Activated CD4-positive, alpha-beta T cell treated with anti-CD3 and anti-CD28 coated beads, Interleukin-2, amount 10 ng/mL, durations not matched to agents 24 days and 14 days (primary cell): Measurements from ENCODE around the gene DOCK4. TPM values are rescaled to one million over a fixed set of nuclear protein-coding genes. Genes with fewer than 3 reads are reported as not detected.

Experiments used
- DNase-seq: peaks from one replicate; pipeline ENCODE4 v3.0.0; 2022
- H3K27ac Mint-ChIP-seq: one replicate; pipeline ENCODE4 v1.8.0; 2022; ENCODE audit warnings: mild to moderate bottlenecking, mixed read lengths
- H3K27me3 Mint-ChIP-seq: one replicate; pipeline ENCODE4 v1.8.0; 2022; ENCODE audit warnings: mixed read lengths
- H3K36me3 Mint-ChIP-seq: one replicate; pipeline ENCODE4 v1.8.0; 2022; ENCODE audit warnings: low read depth, mild to moderate bottlenecking, mixed read lengths
- H3K4me1 Mint-ChIP-seq: one replicate; pipeline ENCODE4 v1.8.0; 2021; ENCODE audit warnings: mixed read lengths
- H3K4me3 Mint-ChIP-seq: one replicate; pipeline ENCODE4 v1.8.0; 2022; ENCODE audit warnings: mild to moderate bottlenecking, moderate library complexity, mixed read lengths
- H3K9me3 Mint-ChIP-seq: one replicate; pipeline ENCODE4 v1.8.0; 2021; ENCODE audit warnings: mixed read lengths
- intact Hi-C: fragments of 100-400 bp; cut with micrococcal nuclease; formaldehyde crosslinking; loops from one replicate; pipeline ENCODE4 v1.15.1; 2023
- total RNA-seq: library from RNA; stranded (reverse); gene quantifications from 2 replicates; pipeline ENCODE4 v1.2.3, GENCODE V29; 2022

Gene DOCK4
- total RNA-seq, 1 donor from 2014 or later = 0.89 TPM

DNA sequence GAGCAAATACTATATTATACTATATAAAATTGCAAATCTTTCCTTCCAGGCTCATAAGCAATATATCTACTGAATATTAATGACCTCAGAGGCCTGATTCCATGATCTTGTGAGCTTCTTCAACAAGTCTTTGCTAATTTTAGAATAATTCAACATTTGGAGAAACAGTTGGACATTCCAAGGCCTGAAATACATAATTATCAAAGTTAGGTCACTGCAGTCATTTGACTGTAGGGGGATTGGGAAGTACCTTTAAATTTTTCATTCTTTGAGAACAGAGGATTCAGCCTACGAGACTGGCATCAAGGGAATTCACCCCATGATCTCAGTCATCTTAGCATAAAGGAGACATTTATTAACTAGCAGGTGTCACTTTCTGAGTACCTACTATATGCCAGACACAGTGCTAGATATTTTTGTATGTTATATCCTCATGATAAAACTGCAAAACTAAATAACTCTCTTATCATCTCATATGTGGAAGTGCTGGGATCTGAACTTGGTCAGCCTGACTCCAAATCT, 85.4 kb downstream of the DOCK4 start:
- no peaks in the 10 kb centered on the region for H3K27me3 Mint-ChIP-seq
- no peaks in the 10 kb centered on the region for H3K9me3 Mint-ChIP-seq
- no peaks in the 10 kb centered on the region for H3K4me1 Mint-ChIP-seq
- intact Hi-C loops = no loop called here
- H3K4me3 Mint-ChIP-seq = no peak overlapping the region
- H3K36me3 Mint-ChIP-seq = no peaks in the 10 kb centered on the region
- no peak overlapping the region for H3K27ac Mint-ChIP-seq
- DNase-seq = no peak

DNA sequence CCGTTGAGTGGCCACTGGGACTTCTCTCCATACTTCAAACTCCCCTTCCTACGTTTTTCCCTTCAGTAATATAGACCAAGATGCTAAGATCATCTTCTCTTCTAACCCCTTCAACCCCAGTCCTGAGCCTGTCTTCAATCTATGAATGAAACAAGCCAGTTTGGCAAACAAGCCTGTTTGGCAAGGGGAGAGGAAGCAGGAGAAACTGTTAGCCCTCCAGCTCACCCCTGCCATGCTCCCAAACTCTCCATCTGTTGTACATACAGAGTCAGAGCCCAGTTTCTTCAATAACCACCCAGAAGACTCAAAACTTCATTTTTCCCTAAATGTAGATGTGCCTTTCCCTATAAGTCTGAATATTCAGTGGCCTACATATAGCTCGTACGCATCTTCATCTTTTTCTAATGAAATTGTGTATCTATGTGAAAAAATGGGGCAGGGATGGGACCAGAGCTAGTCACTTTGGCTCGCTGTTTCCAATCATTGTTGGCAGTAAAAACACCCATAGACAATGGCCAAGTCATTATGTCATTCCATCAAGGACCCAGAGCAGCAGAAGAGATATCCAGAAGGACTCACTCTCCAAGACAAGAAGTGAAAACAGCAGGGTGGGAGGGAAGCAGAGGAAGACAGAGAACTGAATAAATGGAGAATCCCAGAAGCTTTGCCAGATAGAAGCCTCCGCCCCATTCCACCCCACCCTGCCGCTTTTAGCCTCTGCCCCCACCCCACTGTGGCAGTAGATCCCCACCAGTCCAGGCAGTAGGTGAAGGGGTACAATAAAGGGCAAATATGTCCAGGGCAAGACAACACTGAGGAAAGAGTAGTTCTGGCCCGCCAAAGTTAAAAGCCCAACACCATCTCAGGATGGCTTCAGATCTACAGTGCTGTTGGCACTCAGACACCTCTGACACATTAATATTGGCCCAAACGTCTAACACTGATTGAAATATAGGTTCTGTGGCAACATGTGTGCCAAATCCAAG, 87.3 kb downstream of the DOCK4 start:
- Mint-ChIP-seq H3K27me3 (no peaks in the 10 kb centered on the region), H3K36me3 (no peaks in the 10 kb centered on the region), H3K4me3 (no peak overlapping the region), H3K4me1 (no peaks in the 10 kb centered on the region), H3K27ac (no peak overlapping the region), H3K9me3 (no peaks in the 10 kb centered on the region)
- no peak for DNase-seq
- intact Hi-C loops = no loop called here

- no peaks in the 10 kb centered on the region for H3K9me3 Mint-ChIP-seq
- DNase-seq = no peak
- no peaks in the 10 kb centered on the region for H3K27me3 Mint-ChIP-seq
- no peak overlapping the region for H3K4me3 Mint-ChIP-seq
- H3K4me1 Mint-ChIP-seq = no peaks in the 10 kb centered on the region
- H3K27ac Mint-ChIP-seq = no peak overlapping the region
- intact Hi-C loops = no loop called here
- no peaks in the 10 kb centered on the region for H3K36me3 Mint-ChIP-seq
These were observed 89.3 kb downstream of the DOCK4 start for GRCh38 chr7:112116894-112117293.

DNA sequence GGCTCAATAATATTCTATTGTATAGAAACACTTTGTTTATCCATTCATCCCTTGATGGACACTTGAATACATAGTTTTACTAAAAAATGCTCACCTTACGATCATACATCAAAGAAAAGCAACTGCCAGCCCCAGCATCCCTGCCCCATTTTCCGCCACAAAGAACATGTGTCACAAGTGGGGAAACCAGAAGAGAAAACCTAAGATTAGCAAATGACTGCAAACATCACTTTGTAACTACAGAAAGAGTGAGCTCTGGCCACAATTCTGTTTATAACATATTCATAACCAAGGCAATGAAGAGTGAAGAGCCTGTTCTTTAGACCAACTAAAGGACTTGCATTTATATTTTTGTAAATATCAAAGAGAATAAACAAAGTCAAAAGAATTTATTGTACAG, 89.8 kb downstream of the DOCK4 start:
- Mint-ChIP-seq H3K4me3 (no peak overlapping the region), H3K27ac (no peak overlapping the region), H3K4me1 (no peaks in the 10 kb centered on the region), H3K27me3 (no peaks in the 10 kb centered on the region), H3K9me3 (no peaks in the 10 kb centered on the region), H3K36me3 (no peaks in the 10 kb centered on the region)
- intact Hi-C loops = no loop called here
- no peak for DNase-seq

DNA sequence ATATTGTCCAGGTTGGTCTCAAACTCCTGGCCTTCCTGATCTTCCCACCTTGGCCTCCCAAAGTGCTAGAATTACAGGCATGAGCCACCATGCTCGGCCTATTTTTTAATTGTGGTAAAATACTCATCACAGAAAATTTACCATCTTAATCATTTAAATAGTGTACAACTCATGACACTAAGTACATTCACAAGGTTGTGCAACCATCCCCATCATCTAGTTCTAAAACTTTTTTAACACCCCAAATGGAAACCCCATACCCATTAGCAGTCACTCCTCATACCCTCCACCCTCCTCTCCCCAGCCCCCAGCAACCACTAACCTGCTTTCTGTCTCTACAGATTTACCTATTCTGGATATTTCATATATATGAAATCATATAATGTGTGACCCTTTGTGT, 90.3 kb downstream of the DOCK4 start:
- H3K9me3 Mint-ChIP-seq = no peaks in the 10 kb centered on the region

GRCh38 chr7:112113913-112114575, 92.2 kb downstream of the DOCK4 start:
- Mint-ChIP-seq H3K36me3 (no peaks in the 10 kb centered on the region), H3K4me1 (no peaks in the 10 kb centered on the region), H3K4me3 (no peak overlapping the region), H3K27me3 (no peaks in the 10 kb centered on the region), H3K27ac (no peak overlapping the region), H3K9me3 (no peaks in the 10 kb centered on the region)
- intact Hi-C loops = no loop called here
- DNase-seq = no peak

More for the DNA sequence above, 90.3 kb downstream of the DOCK4 start:
- no peaks in the 10 kb centered on the region for H3K27me3 Mint-ChIP-seq
- intact Hi-C loops = no loop called here
- H3K36me3 Mint-ChIP-seq = no peaks in the 10 kb centered on the region
- no peaks in the 10 kb centered on the region for H3K4me1 Mint-ChIP-seq
- H3K4me3 Mint-ChIP-seq = no peak overlapping the region
- no peak overlapping the region for H3K27ac Mint-ChIP-seq
- no peak for DNase-seq

- Mint-ChIP-seq H3K4me3 (no peak overlapping the region), H3K27ac (no peak overlapping the region), H3K36me3 (no peaks in the 10 kb centered on the region)
These were observed 93.4 kb downstream of the DOCK4 start for GRCh38 chr7:112112822-112113255.

DNA sequence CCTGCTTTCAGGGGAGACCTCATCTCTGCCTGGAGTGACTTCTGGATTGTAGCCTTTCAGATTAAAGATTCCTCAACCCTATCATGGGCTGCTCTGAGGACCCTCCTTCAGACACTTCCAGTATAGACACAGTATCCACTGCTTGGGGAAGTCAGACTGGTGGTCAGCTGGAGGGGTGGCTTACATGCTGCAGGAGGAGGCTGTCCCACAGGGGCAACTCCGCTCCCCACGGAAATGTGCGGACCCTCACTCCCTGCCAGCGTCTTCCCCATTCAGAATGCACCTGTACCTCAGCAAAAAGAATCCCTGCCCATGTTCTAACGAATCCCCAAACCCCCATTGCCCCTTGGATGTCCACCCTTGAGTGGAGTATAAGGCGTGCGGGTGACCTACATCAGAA, 95.5 kb downstream of the DOCK4 start:
- intact Hi-C loops = no loop called here
- peak; percentile 44 for DNase-seq
- Mint-ChIP-seq H3K27ac (no peak overlapping the region), H3K36me3 (no peaks in the 10 kb centered on the region), H3K9me3 (no peaks in the 10 kb centered on the region), H3K4me1 (no peaks in the 10 kb centered on the region), H3K27me3 (no peaks in the 10 kb centered on the region), H3K4me3 (no peak overlapping the region)

More at GRCh38 chr7:112112822-112113255, 93.4 kb downstream of the DOCK4 start:
- no peak for DNase-seq
- intact Hi-C loops = no loop called here
- Mint-ChIP-seq H3K27me3 (no peaks in the 10 kb centered on the region), H3K9me3 (no peaks in the 10 kb centered on the region), H3K4me1 (no peaks in the 10 kb centered on the region)

- intact Hi-C loops = no loop called here
- Mint-ChIP-seq H3K4me3 (no peak overlapping the region), H3K9me3 (no peaks in the 10 kb centered on the region), H3K4me1 (no peaks in the 10 kb centered on the region), H3K36me3 (no peaks in the 10 kb centered on the region), H3K27ac (no peak overlapping the region), H3K27me3 (no peaks in the 10 kb centered on the region)
- peak; percentile 15 for DNase-seq
These were observed 96.0 kb downstream of the DOCK4 start for GRCh38 chr7:112110175-112110574.

GRCh38 chr7:112108981-112109380, 97.2 kb downstream of the DOCK4 start:
- H3K4me3 Mint-ChIP-seq = no peak overlapping the region
- no peak overlapping the region for H3K27ac Mint-ChIP-seq
- H3K4me1 Mint-ChIP-seq = no peaks in the 10 kb centered on the region
- no peaks in the 10 kb centered on the region for H3K9me3 Mint-ChIP-seq
- H3K36me3 Mint-ChIP-seq = no peaks in the 10 kb centered on the region
- DNase-seq = no peak
- H3K27me3 Mint-ChIP-seq = no peaks in the 10 kb centered on the region
- intact Hi-C loops = no loop called here

DNA sequence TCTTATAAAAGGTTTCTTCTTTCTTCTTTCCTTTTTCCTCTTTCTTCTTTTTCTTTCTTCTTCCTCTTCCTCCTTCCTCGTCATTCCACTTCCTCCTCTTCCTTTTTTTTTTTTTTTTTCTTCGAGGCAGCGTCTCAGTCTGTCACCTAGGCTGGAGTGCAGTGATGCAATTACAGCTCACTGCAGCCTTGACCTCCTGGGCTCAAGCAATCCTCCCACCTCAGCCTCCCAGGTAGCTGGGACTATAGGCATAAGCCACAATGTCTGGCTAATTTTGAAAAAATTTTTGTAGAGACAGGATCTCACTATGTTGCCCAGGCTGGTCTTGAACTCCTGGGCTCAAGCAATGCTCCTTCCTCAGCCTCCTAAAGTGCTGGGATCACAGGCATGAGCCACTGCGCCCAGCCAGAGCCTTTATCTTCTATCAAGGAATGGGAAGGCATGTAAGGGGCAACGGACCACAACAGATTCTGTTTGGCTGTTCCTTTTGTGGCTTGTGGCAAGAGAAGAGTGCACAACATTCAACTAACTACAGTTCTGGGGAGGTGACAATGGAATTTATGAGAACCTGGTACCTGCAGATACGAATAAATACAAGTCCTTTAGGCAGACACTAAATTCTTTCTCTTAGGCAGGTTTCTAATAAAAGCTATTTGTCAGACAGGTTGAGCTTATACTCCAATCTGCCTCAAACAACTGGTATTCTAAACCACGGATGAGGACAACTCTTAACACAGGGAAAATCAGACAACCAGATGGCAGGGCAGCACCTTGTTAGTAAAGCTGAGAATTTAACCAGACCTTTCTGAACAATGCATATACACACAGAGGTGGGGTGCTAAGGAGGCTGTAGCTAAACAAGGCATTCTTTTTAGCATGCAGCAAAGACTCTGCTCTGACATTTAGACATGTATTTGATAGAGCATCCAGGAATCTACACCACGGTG, 100.3 kb downstream of the DOCK4 start:
- H3K36me3 Mint-ChIP-seq = no peaks in the 10 kb centered on the region
- peaks cover 2% of the 10 kb centered on the region for H3K27me3 Mint-ChIP-seq
- H3K27ac Mint-ChIP-seq = no peak overlapping the region
- no peaks in the 10 kb centered on the region for H3K4me1 Mint-ChIP-seq
- peak; percentile 32 for DNase-seq
- H3K4me3 Mint-ChIP-seq = no peak overlapping the region
- no peaks in the 10 kb centered on the region for H3K9me3 Mint-ChIP-seq
- intact Hi-C loops = no loop called here

DNA sequence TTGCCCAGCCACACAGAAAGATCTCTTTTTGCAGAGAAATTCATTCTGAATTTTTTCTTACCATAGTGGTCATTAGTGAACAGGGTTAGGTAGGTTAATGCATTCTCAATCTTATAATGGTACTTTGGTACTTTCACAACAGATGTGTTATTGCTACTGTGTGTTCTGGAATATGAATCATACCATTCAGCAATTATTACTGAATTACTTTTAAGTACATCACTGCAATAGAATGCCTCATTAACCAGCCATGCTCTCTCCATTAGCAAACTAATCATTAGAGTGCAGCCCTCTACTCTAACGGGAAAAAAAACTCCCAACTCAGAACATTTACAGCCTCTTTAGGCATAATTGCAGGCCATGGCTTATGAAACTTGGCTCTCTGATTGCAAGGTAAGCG, 102.1 kb downstream of the DOCK4 start:
- H3K27ac Mint-ChIP-seq = no peak overlapping the region
- no peaks in the 10 kb centered on the region for H3K9me3 Mint-ChIP-seq
- no peaks in the 10 kb centered on the region for H3K4me1 Mint-ChIP-seq
- H3K27me3 Mint-ChIP-seq = peaks cover 2% of the 10 kb centered on the region
- intact Hi-C loops = no loop called here
- peak; percentile 18 for DNase-seq
- no peaks in the 10 kb centered on the region for H3K36me3 Mint-ChIP-seq
- H3K4me3 Mint-ChIP-seq = no peak overlapping the region

DNA sequence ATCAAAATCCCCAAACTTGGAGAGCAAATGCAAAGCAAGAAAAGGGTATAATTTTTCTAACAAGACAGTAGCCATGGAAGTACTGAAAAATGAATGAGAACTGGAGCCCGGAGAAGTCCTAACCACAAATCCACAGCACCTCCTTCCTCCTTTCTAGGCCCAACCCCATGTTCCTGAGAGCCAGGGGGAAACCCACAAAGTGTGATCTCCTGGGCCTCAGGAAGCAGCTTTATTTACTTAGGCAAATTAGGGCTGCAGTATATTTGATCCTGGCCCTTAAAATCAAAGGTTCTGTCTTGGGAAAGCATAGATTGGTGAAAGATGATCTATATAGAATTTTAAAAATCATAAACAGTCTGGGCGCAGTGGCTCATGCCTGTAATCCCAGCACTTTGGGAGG, 103.0 kb downstream of the DOCK4 start:
- no peaks in the 10 kb centered on the region for H3K36me3 Mint-ChIP-seq
- no peak overlapping the region for H3K27ac Mint-ChIP-seq
- intact Hi-C loops = no loop called here
- DNase-seq = peak; percentile 31
- peaks cover 2% of the 10 kb centered on the region for H3K27me3 Mint-ChIP-seq
- H3K9me3 Mint-ChIP-seq = no peaks in the 10 kb centered on the region
- no peaks in the 10 kb centered on the region for H3K4me1 Mint-ChIP-seq
- H3K4me3 Mint-ChIP-seq = no peak overlapping the region
